SIG-M5 treated with dmso at 0.1 percent for 504 hours (cell line): ENCODE results near the gene ASPN.

Source experiments
- DNase-seq: peaks from one replicate; lab custom pipeline; 2025; ENCODE audit not compliant: unreplicated experiment; lab: John Stamatoyannopoulos, UW

Gene ASPN

GRCh38 chr9:92482329-92482728, at the start of gene ASPN:
Gene ASPN (minus strand): TSS chr9:92482506.
- no peak for DNase-seq

GRCh38 chr9:92530893-92531292, 48.6 kb upstream of the ASPN start:
- DNase-seq = no peak

- DNase-seq = no peak
Observed at GRCh38 chr9:92529124-92529523, 46.8 kb upstream of the ASPN start.

- no peak for DNase-seq
Observed at GRCh38 chr9:92528522-92528849, 46.2 kb upstream of the ASPN start.

DNA sequence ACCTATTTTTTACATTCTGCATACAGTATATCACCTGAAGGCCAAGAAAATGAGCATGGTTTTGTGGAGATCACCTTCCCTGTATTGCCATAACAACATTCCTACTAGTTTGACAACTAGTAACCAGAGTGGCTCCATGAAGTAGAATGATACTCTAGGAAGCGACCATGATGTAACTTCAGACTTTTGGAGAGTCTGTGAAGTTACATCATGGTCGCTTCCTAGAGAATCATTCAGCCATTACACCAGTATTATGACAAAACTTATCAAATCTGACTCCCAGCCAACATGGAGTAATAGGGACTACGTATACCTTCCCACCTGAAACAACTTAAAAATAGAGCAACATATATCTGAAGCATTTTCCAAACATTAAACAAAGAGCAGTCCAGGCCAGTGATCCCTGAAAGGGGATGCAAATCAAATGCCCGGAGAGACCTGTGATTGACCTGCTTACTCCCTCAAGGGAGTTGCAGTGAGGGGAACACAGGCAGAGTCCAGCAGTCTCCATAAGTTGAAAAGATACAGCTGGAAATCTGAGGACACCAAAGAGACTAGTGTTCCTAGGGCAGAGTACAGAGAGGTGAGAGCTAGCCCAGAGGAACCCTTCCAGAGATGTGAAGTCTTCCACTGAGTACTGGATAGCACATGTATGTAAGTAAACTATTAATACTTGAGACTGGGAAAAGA, 45.7 kb upstream of the ASPN start:
- DNase-seq = no peak

DNA sequence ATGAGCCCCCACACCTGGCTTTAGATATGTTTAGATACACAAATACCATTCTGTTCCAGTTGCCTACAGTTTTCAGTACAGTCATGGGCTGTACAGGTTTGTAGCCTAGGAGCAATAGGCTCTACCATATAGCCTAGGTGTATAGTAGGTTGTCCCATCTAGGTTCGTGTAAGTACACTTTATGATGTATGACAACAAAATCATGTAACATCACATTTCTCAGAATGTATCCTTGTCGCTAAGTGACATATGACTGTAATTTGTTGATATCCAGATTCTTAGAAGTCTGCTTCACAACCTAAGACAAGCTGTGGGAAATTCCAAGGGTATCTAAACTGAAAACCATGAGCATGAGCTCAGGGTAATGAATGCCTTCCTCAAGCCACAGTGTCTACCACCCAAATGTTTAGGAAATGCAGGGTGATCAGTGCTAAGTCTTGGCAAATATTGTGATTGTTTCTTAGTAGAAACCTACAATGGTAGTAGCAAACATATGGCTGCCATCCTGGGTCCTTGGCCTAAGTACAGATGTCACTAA, 45.1 kb upstream of the ASPN start:
- no peak for DNase-seq

DNA sequence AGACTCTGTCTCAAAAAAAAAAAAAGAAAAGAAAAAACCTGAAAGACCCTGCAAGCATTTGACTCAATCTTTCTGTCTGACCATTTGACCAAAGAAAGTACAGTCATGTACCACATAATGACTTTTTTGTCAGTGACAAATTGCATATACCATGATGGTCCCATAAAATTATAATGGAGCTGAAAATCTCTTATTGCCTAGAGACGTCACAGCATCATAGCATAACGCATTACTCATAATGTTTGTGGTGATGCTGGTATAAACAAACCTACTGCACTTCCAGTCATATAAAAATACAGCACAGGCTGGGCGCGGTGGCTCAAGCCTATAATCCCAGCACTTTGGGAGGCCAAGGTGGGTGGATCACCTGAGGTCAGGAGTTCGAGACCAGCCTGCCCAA, 43.0 kb upstream of the ASPN start:
- DNase-seq = no peak

DNA sequence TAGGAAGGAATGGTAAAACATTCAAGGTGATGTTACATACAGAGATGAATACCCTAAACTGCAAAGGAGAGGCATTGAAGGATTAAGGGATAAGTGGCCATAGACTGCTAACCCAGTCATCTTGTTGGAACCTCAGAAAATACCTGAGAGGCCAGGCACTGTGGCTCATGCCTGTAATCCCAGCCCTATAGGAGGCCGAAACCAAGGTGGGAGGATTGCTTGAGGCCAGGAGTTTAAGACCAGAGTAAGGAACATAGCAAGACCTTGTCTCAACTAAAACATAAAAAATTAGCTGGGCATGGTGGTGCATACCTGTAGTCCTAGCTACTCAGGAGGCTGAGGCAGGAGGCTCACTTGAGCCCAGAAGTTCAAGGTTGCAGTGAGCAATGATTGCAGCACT, 42.6 kb upstream of the ASPN start:
- DNase-seq = no peak

GRCh38 chr9:92522983-92523970, 41.0 kb upstream of the ASPN start:
- DNase-seq = no peak

- DNase-seq = no peak
Observed at GRCh38 chr9:92520837-92521236, 38.5 kb upstream of the ASPN start.

DNA sequence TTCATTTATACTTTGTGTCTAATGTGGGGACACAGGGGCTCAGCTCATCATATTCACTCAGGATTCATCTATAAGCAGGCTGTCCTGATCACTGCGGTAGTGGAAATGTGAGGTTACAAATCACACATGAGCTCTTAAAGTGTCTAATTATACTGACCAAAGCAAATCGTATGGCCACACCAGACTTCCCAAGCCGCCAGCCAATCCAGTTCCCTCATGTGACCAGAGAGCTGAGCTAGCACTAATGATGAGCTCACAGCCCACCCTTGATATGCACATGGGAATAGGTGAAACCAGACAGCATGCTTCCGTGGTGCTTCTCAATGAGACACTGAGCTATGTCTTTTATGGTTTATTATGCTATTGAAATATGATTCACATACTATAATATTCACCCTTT, 35.9 kb upstream of the ASPN start:
- no peak for DNase-seq

DNA sequence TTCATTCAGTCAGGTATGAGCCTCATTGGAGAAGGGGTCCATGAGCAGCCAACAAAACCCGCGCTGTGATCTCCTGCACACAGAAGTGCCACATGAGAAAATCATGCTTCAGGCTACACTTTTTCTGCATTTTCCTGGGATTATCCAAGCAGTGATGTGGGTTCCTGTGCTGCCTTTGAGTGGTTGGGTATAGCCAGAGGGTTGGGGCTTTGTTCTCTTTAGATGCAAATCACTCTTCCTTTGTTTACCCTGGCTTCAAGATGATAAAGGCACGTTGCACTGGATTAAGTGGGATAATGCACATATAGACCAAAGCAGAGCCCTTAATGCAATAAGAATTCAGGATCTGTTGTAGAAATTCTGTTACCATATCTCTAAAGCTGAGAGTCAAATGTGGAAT, 34.7 kb upstream of the ASPN start:
- no peak for DNase-seq

GRCh38 chr9:92516521-92516920, 34.2 kb upstream of the ASPN start:
- no peak for DNase-seq

DNA sequence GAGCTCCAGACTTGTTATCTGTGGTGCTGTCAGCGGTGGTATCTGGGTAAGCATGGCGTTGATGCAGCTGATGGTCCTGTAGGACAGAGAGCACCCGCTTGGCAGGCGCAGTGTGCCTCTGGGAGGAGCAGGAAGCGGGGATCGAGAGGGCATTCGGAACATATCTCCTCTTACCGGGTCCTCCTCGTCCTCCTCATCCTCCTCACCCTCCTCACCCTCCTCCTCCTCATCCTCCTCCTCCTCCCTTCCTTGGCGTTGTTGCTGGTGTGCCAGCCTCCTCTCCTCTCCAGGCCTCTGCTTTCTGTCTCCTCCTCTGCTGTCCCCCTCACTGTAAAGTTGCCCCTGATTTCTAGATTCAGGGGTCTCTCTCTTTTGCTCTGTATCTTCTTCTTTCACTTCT, 32.3 kb upstream of the ASPN start:
- DNase-seq = no peak

DNA sequence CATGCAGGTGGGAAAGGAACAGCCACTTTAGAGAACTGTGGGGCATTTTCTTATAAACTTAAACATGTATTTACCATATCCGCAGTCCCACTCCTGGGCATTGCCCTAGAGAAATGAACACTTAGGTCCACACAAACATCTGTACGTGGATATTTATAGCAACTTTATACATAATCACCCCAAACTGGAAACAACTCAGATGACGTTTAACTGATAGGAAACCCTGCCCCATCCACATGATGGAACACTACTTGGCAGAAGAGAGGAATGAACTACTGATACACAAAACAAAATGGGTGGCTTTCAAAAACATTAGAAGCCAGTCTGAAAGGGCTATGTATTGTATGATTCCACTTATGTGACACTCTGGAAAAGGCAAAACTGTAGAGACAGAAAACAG, 31.0 kb upstream of the ASPN start:
- DNase-seq = no peak

DNA sequence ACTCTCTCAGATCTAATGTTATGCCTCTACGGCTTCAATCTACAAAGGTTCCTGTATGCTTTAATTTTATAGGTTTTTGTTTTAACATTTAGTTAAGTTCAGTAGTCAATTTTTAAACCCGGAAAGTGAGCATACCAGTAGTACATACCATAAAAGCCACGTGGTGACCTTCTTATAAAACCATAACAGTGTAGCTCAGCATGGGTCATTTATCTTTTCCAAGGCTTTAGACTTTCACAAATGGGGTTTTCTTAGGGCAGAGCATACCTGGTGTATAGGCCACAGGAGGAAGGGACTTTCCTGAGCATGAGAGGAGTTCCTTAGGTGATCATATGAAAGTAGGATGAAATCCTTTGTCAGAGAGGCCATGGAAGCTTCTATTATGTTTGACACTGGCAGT, 30.3 kb upstream of the ASPN start:
- DNase-seq = no peak

DNA sequence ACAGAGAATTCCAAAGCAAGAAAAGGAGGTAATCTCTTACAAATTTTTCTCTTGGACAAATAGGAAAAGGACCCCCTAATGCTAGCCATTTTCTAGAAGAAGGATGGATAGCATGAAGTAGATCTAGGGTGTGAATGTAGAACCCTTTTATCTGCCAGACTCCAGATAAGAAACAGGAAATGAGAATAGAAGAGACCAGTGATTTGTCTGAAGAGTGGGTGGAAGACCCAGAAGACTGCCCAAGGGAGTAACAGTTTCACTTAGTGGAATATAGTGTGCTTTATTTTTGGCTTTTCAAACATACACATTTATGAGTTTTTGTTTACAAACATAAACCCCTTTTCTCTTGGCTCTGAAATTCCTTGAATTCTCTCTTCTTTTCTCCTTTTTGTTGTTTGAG, 28.4 kb upstream of the ASPN start:
- no peak for DNase-seq

DNA sequence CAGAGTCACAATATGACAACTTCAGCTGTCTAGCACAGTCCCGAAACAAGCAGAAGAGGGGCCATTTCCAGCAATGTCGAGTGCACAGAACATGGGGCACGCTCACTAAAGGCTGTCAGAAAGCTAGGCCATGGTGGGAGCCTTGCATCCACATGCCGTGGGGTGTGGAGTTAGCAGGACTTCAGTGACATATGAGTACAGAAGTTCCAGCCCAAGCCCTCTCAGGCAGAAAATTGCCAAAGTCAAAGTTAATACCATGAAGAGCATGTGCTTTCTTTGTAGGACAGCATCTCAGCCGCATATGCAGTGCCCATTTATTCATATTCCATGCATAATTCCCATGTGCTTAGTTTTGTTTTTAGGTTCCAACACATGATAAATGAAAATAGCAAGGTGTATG, 26.7 kb upstream of the ASPN start:
- no peak for DNase-seq

DNA sequence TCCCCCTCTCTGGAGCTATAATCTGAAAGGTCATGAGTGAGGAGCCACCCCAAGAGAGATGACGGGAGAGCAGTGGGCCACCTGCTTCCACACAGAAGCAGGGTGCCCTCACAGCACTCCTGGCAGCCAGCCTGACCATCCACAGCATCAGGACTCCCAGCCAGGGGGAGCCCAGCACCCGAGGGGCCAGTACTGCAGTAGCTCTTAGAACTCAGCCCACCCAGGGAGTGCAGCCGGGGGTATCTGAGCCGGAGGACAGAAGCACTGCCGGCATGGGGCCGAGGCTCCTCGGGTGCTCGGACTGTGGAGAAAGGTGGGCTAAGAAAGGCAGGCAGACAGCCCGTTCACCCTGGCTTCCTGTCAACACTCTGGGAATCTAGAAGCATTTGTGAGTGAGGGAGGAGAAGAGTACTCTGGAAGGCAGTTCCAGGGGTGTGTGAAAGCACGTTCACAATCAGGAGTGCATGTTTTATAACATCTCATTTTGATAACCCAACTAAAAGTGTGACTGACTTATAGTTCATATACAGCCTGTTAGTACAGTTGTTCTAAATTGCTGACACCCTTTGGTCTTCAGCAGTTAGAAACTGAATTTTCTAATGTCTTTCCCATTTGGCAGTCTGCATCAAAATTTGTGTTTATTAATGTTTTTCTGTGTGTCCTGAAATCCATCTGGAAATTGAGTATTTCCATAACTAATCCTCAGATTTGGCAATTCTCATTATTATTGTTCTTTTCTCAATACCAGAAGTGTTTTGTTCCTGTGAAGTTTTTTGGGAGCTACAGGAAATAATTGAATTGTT, 25.9 kb upstream of the ASPN start:
- no peak for DNase-seq

GRCh38 chr9:92507496-92507895, 25.2 kb upstream of the ASPN start:
- DNase-seq = no peak

DNA sequence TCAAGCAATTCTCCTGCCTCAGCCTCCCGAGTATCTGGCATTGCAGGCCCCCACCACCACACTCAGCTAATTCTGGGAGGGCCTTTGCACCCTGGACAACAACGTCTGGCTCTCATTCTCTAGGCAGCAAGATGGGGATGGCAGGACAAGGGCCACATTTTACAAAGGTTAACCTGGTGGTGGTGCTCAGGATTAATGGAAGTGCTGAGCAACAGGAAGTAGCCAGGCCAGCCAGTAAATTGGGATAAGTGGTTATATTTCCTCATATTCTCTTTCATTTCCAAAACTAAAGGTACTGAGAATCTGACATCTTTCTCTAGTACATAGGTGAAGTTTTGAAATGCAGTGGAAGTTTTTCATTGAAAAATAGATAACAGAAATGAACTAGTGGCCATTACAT, 24.7 kb upstream of the ASPN start:
- no peak for DNase-seq
